ENCODE measurements around the gene EPB41L4B. TPM values are rescaled to one million over a fixed set of nuclear protein-coding genes. Genes with fewer than 3 reads are reported as not detected.
"Not testable (repeated sequence)": the region's sequence is repeated elsewhere in the genome, so short reads cannot be mapped to it uniquely, and the experiment has no call there.

The EPB41L4B gene
- under 1 TPM in 4 of 6 experiments, not detected in 2; 0.33 to 0.37 (median 0.35) TPM for total RNA-seq (2021; fragmentation: NEBNext Ultra II Directional; extraction: Animal tissue kit (Norgen Biotek cat#: 25700))
- long read RNA-seq, partial matches to known transcripts = 0 of 1 reads
- long read RNA-seq, other reads (novel, unspliced or antisense) = 1 of 1 reads

DNA sequence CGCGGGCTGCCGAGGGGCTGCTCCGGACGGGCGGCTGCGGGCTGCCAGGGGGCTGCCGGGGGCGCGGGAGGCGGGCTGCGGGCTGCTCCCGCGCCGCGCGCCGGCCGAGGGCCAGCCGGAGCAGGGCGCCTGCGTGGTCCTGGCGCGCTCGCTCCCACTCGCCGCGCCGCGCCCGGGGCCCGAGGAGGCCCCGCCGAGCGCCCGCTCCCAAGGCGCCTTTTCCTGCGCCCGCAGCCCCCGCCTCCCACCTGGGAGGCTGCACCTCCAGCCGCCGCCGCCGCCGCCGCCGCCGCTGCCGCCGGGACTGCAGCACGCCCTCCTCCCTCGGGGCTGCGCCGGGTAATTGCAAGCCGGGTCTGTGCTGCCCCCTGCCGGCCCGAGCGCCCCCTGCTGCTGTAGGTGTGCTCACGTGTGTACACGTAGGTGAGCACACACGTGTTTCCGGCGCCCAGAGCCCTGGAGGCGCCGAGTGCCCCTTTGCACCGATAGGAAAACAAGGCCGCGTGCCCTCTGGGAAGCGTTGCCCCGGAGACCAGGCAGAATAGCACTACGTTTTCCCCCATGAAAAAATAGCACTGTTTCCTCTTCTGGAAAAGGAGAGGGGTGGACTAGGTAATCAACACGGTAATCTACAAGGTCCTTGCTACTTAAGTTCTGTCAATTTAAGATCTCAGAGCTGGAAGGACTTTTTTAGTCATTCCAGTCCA is at the start of gene EPB41L4B:
TSS of gene EPB41L4B (minus strand) at position 318 of the 707 bp plus-strand sequence. CDS start 613 bp downstream, outside the sequence.
- Mint-ChIP-seq H3K27me3 (ENCODE audit: insufficient read depth) (peaks cover 35% of the 10 kb centered on the region), H3K36me3 (ENCODE audit: low read depth) (no peaks in the 10 kb centered on the region), H3K9me3 (no peaks in the 10 kb centered on the region), H3K4me3 (peak within 1 kb of the TSS; percentile 63), H3K27ac (no peak within 1 kb of the TSS), H3K4me1 (ENCODE audit: low read depth) (no peaks in the 10 kb centered on the region)
- TF ChIP-seq CTCF (IDR thresholded peaks at IDR 0.05) = peak; percentile 97
- DNase-seq = peak; percentile 48

DNA sequence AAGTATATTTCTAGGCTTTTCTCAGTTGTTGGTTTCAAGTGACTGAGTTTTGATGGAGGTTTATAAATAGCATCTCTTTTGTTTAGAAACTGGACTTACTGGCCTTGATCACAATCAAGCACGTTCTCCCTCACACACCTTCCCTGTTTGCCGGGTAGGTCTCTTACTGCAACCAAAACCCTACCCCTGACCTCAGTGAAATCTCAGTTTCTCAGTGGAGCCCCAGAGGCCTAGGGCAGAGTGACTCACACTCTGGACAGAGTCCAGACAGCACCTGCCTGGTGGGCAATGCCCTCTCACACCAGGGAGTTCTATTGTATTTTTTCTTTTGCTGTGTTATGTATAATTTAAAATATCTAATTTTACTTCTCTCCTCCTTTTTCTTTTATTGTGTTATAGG is 48.4 kb upstream of the EPB41L4B start:
- H3K9me3 Mint-ChIP-seq = no peaks in the 10 kb centered on the region
- no peak for TF ChIP-seq CTCF (IDR thresholded peaks at IDR 0.05)
- H3K4me1 Mint-ChIP-seq (ENCODE audit: low read depth) = no peaks in the 10 kb centered on the region
- no peak overlapping the region for H3K27ac Mint-ChIP-seq
- H3K27me3 Mint-ChIP-seq (ENCODE audit: insufficient read depth) = peaks cover 16% of the 10 kb centered on the region
- H3K36me3 Mint-ChIP-seq (ENCODE audit: low read depth) = no peaks in the 10 kb centered on the region
- no peak overlapping the region for H3K4me3 Mint-ChIP-seq
- DNase-seq = no peak

DNA sequence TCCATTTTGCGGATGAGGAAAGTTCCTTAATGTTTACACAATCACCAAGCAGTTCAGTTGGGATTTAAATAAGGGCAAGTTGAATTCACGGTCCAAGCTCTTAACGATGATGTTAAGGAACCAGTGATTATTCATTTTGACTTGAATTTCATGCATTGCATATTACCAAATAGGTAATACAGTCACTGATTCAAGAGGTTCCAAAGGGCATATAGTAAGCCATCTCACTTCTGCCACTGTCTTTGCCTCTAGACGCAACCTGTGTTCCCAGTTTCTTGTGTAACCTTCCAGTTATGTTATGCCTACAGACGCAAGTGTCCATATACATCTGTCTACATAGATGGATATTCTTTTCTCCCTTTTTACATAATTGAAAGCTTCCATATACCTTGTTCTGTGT is 39.9 kb upstream of the EPB41L4B start:
- Mint-ChIP-seq H3K27me3 (ENCODE audit: insufficient read depth) (peaks cover 18% of the 10 kb centered on the region), H3K36me3 (ENCODE audit: low read depth) (no peaks in the 10 kb centered on the region), H3K4me1 (ENCODE audit: low read depth) (no peaks in the 10 kb centered on the region), H3K27ac (no peak overlapping the region), H3K4me3 (no peak overlapping the region), H3K9me3 (no peaks in the 10 kb centered on the region)
- no peak for DNase-seq
- no peak for TF ChIP-seq CTCF (IDR thresholded peaks at IDR 0.05)

DNA sequence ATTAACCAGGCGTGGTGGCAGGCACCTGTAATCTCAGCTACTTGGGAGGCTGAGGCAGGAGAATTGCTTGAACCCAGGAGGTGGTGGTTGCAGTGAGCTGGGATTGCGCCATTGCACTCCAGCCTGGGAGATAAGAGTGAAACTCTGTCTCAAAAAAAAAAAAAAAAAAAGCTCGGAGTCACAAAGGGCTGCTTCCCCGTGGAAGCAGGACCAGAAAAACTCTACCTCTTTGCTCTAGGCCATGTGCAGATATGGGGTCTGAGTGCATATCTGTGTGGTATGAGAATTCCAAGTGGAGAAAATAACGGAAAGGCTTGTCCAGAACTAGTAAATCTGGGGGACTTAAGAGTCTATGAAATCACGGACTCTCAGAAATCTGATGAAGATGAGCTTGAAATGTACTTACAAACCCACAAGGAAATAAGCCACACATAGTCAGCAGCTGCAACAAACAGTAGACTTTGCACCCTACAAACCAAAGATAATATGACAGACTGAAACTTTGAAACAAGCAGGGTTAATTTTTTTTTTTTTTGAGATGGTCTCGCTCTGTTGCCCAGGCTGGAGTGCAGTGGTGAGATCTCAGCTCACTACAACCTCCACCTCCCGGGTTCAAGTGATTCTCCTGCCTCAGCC is 38.2 kb upstream of the EPB41L4B start:
- H3K36me3 Mint-ChIP-seq (ENCODE audit: low read depth); H3K27ac Mint-ChIP-seq; H3K4me1 Mint-ChIP-seq (ENCODE audit: low read depth); DNase-seq; H3K4me3 Mint-ChIP-seq; H3K9me3 Mint-ChIP-seq: not testable (repeated sequence)
- peaks cover 21% of the 10 kb centered on the region for H3K27me3 Mint-ChIP-seq (ENCODE audit: insufficient read depth)

DNA sequence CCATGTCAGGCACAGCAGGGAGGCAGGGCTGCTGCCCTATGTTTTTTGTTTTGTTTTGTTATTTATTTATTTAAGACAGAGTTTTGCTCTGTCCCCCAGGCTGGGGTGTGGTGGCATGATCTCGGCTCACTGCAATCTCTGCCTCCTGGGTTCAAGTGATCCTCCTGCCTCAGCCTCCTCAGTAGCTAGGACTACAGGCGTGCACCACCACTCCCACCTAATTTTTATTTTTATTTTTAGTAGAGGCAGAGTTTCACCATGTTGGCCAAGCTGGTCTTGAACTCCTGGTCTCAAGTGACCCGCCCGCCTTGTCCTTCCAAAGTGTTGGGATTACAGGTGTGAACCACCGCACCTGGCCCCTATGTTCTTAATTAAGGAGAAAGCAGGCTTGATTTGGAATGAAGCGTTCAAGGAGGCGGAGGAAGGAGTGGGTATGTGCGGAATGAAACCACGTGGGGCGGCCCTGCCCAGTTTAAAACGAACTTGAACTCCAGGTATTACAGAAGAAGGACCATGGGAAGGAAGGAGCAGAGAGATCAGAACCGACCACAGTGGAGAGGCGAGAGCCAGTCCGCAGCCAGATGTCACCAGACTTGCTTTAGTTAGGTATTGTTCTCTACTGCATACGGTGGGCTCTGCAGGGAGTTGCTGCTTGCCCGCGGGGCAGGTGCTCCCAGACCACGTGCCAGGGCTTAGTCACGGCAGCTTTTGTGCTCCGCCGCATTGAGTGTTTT is 34.9 kb upstream of the EPB41L4B start:
- Mint-ChIP-seq H3K27ac (no peak overlapping the region), H3K36me3 (ENCODE audit: low read depth) (no peaks in the 10 kb centered on the region), H3K4me3 (no peak overlapping the region), H3K27me3 (ENCODE audit: insufficient read depth) (peaks cover 21% of the 10 kb centered on the region), H3K4me1 (ENCODE audit: low read depth) (no peaks in the 10 kb centered on the region), H3K9me3 (no peaks in the 10 kb centered on the region)
- no peak for DNase-seq
- TF ChIP-seq CTCF (IDR thresholded peaks at IDR 0.05) = no peak

All from HFFc6 (cell line).